Endothelial cell of umbilical vein (primary cell): Measurements from ENCODE around the gene UQCRFS1. TPM values are rescaled to one million over a fixed set of nuclear protein-coding genes. Genes with fewer than 3 reads are reported as not detected.

Experiments
- BruUV-seq: library from RNA; stranded (reverse); fragments of 400-500 nt; replicated peaks from 2 replicates; lab custom pipeline; 2021; lab: Mats Ljungman, UMichigan
- CTCF ChIA-PET: fragments of 300-600, 350-600 bp; sonication (Branson Sonifier 250); formaldehyde crosslinking; loops from one replicate; lab custom pipeline; 2021; ENCODE audit warnings: antibody characterized with exemption, inconsistent platforms; lab: Charles Lee
- POLR2A ChIA-PET: fragments of 300-600, 350-600 bp; sonication (Branson Sonifier 250); formaldehyde crosslinking; loops from one replicate; lab custom pipeline; 2021; ENCODE audit warnings: antibody characterized with exemption, inconsistent platforms; lab: Charles Lee
- DNase-seq: peaks from one replicate; pipeline ENCODE4 v3.0.0-alpha.2; 2011; ENCODE audit warnings: low read depth, low spot score
- FAIRE-seq: peaks from 2 replicates; lab custom pipeline; 2011; peaks lifted over from hg19 to GRCh38; lab: Jason Lieb, UNC
- H2AFZ ChIP-seq: 2 replicates; pipeline ENCODE4 v1.6.0; 2012; ENCODE audit warnings: low read depth, low read length, control low read depth, inconsistent platforms
- H3K27ac ChIP-seq: 2 replicates; pipeline ENCODE4 v1.5.1; 2011; ENCODE audit warnings: low read depth, mild to moderate bottlenecking, control low read depth, low read length, moderate library complexity; ENCODE audit not compliant: insufficient read depth
- H3K27me3 ChIP-seq, 2 experiments: 2 replicates each; pipeline versions ENCODE4 v1.6.0 to v1.6.1; 2011; ENCODE audit warnings: low read length in 2 of 2, mixed read lengths in 1 of 2; ENCODE audit not compliant: control insufficient read depth in 2 of 2, insufficient read depth in 2 of 2
- H3K36me3 ChIP-seq, 2 experiments: 2 replicates in 1 of 2; 3 replicates in 1 of 2; pipeline ENCODE4 v1.5.1; 2011; ENCODE audit warnings: low read length in 2 of 2, mild to moderate bottlenecking in 1 of 2, moderate library complexity in 1 of 2; ENCODE audit not compliant: control insufficient read depth in 2 of 2, insufficient read depth in 2 of 2; ENCODE audit errors: extremely low read depth in 1 of 2
- H3K4me1 ChIP-seq: 3 replicates; pipeline ENCODE4 v1.5.1; 2011; ENCODE audit warnings: mild to moderate bottlenecking, low read length; ENCODE audit not compliant: control insufficient read depth, insufficient read depth; ENCODE audit errors: extremely low read depth
- H3K4me2 ChIP-seq: 2 replicates; pipeline ENCODE4 v1.6.1; 2011; ENCODE audit warnings: low read length, control low read depth, mixed read lengths; ENCODE audit not compliant: insufficient read depth
- H3K4me3 ChIP-seq, 3 experiments: fragments of 200-600 bp in 1 of 3; sonication (generic), shearing (Covaris generic) in 1 of 3; replicated peaks in 1 of 3; 2 replicates each; pipeline ENCODE4 v1.5.1; 2011 to 2016; ENCODE audit warnings: control low read depth in 3 of 3, low read length in 3 of 3, mild to moderate bottlenecking in 2 of 3, inconsistent platforms in 1 of 3, low read depth in 1 of 3, moderate library complexity in 1 of 3; ENCODE audit not compliant: insufficient read depth in 1 of 3
- H3K79me2 ChIP-seq: 2 replicates; pipeline ENCODE4 v1.6.0; 2012; ENCODE audit warnings: low read length, inconsistent platforms; ENCODE audit not compliant: control insufficient read depth, insufficient read depth
- H3K9ac ChIP-seq: replicated peaks from 2 replicates; pipeline ENCODE3; 2011; ENCODE audit warnings: low read length, control low read depth; ENCODE audit not compliant: insufficient read depth; ENCODE audit errors: extremely low read depth
- H3K9me1 ChIP-seq: replicated peaks from 3 replicates; pipeline ENCODE4 v1.6.0; 2011; ENCODE audit warnings: mild to moderate bottlenecking, low read length; ENCODE audit not compliant: control insufficient read depth, insufficient read depth; ENCODE audit errors: extremely low read depth
- H3K9me3 ChIP-seq: replicated peaks from 2 replicates; pipeline ENCODE4 v1.5.1; 2012; ENCODE audit warnings: low read length, inconsistent platforms; ENCODE audit not compliant: control insufficient read depth, insufficient read depth
- H4K20me1 ChIP-seq: replicated peaks from 2 replicates; pipeline ENCODE3; 2011; ENCODE audit warnings: mild to moderate bottlenecking, low read length; ENCODE audit not compliant: control insufficient read depth, insufficient read depth; ENCODE audit errors: extremely low read depth
- EZH2 ChIP-seq: IDR thresholded peaks from 2 replicates; pipeline ENCODE4 v1.6.1; 2012; ENCODE audit warnings: borderline replicate concordance, low read depth, mild to moderate bottlenecking, moderate library complexity, low read length, inconsistent platforms; ENCODE audit not compliant: severe bottlenecking
- FOS ChIP-seq: IDR thresholded peaks from 2 replicates; pipeline ENCODE4 v1.6.1; 2011; ENCODE audit warnings: mild to moderate bottlenecking, low read length, moderate library complexity, borderline replicate concordance; ENCODE audit not compliant: insufficient read depth
- GATA2 ChIP-seq: IDR thresholded peaks from 2 replicates; pipeline ENCODE4 v1.7.0; 2011; ENCODE audit warnings: low read depth, mild to moderate bottlenecking, moderate library complexity, mixed read lengths, low read length; ENCODE audit not compliant: insufficient read length, insufficient read depth
- JUN ChIP-seq: IDR thresholded peaks from 2 replicates; pipeline ENCODE4 v1.6.1; 2011; ENCODE audit warnings: borderline replicate concordance, low read depth; ENCODE audit not compliant: insufficient read length, insufficient read depth
- MYC ChIP-seq: IDR thresholded peaks from one replicate; pipeline ENCODE4 v1.6.1; 2011; ENCODE audit warnings: mild to moderate bottlenecking, low read depth, low read length
- POLR2A ChIP-seq: IDR thresholded peaks from 2 replicates; pipeline ENCODE4 v1.6.1; 2012; ENCODE audit warnings: low read depth, mild to moderate bottlenecking, control low read depth, low read length
- POLR2AphosphoS5 ChIP-seq: IDR thresholded peaks from 2 replicates; pipeline ENCODE4 v1.6.1; 2012; ENCODE audit warnings: low read depth, mild to moderate bottlenecking, control low read depth, low read length, moderate library complexity; ENCODE audit not compliant: insufficient read depth
- dilution Hi-C: fragments of 300-500 bp; cut with MboI; formaldehyde crosslinking; loops from one replicate; pipeline ENCODE4 v1.15.0; 2019; ENCODE audit warnings: low sequenced_read_pairs; ENCODE audit not compliant: extremely low pct_ligation_motif_present
- intact Hi-C: fragments of 100-400 bp; cut with micrococcal nuclease; formaldehyde crosslinking; loops from one replicate; pipeline ENCODE4 v1.10.0; 2022
- polyA plus RNA-seq, 4 experiments: library from polyadenylated mRNA; depleted of rRNA in 3 of 4; stranded (reverse) in 3 of 4; unstranded in 1 of 4; fragments of >200 nt; gene quantifications; 2 replicates each; pipeline versions ENCODE4 v1.2.1 to v1.2.3, GENCODE V29; 2011 to 2012; ENCODE audit warnings: missing spikeins in 1 of 4
- total RNA-seq: library from RNA; stranded (reverse); gene quantifications from 2 replicates; pipeline ENCODE4 v1.2.3, GENCODE V29; 2021
- TF ChIP-seq, protein P1 (sequence below): IDR thresholded peaks from 2 replicates; pipeline ENCODE4 v1.6.1; 2011; ENCODE audit not compliant: insufficient read depth, insufficient read length
- TF ChIP-seq, protein P2 (sequence below), 2 donors: IDR thresholded peaks; 1 replicate in 1 of 2; 2 replicates in 1 of 2; pipeline ENCODE4 v1.5.1; 2011; ENCODE audit warnings: low read length in 2 of 2, mild to moderate bottlenecking in 2 of 2, moderate library complexity in 2 of 2, control low read depth in 1 of 2, inconsistent platforms in 1 of 2, low read depth in 1 of 2; ENCODE audit not compliant: insufficient read depth in 1 of 2; ENCODE audit errors: extremely low read depth in 1 of 2

The UQCRFS1 gene
- total and polyA plus RNA-seq, 2 donors (not counting 3 experiments of a cell fraction or from before 2014, with no cell fraction given): 28.2 to 33.8 TPM

DNA sequence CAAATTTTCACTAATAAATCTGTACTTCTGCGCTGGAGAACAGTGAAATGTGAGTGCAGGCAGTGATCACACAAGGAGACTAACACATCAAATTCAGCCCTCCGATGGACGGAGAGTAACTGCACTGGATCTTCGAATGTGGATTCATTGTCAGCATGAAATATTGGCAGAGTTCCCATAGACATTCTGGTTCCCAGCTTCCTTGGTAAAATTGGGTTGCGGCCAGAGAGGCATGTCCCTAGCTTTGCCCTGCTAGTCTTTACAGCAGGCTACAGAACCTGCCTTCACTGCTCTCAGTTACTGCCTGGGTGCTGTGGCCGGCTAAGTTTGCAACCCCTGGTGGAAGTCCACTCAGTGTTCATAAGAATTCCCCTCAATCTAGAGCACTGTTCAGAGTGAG, 32.3 kb upstream of the UQCRFS1 start:
- H3K4me2 ChIP-seq: no peak overlapping the region
- no peak overlapping the region for H3K9ac ChIP-seq
- H4K20me1 ChIP-seq: no peaks in the 10 kb centered on the region
- no peak for FAIRE-seq
- CTCF ChIA-PET: no interaction called here
- dilution Hi-C loops: no loop called here
- TF ChIP-seq GATA2 (no peak), MYC (no peak), EZH2 (no peak), POLR2AphosphoS5 (no peak), FOS (no peak), POLR2A (no peak), JUN (no peak)
- TF ChIP-seq, protein P1, sequence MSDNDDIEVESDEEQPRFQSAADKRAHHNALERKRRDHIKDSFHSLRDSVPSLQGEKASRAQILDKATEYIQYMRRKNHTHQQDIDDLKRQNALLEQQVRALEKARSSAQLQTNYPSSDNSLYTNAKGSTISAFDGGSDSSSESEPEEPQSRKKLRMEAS: no peak
- TF ChIP-seq, protein P2, sequence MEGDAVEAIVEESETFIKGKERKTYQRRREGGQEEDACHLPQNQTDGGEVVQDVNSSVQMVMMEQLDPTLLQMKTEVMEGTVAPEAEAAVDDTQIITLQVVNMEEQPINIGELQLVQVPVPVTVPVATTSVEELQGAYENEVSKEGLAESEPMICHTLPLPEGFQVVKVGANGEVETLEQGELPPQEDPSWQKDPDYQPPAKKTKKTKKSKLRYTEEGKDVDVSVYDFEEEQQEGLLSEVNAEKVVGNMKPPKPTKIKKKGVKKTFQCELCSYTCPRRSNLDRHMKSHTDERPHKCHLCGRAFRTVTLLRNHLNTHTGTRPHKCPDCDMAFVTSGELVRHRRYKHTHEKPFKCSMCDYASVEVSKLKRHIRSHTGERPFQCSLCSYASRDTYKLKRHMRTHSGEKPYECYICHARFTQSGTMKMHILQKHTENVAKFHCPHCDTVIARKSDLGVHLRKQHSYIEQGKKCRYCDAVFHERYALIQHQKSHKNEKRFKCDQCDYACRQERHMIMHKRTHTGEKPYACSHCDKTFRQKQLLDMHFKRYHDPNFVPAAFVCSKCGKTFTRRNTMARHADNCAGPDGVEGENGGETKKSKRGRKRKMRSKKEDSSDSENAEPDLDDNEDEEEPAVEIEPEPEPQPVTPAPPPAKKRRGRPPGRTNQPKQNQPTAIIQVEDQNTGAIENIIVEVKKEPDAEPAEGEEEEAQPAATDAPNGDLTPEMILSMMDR (IDR thresholded peaks at IDR 0.05; ENCODE audit: extremely low read depth in 1 of 2, insufficient read depth in 1 of 2, low read depth in 1 of 2, low read length in 2 of 2): no peak
- H3K4me1 ChIP-seq: no peaks in the 10 kb centered on the region
- POLR2A ChIA-PET: no interaction called here
- H3K27me3 ChIP-seq: no peaks in the 10 kb centered on the region
- DNase-seq: no peak
- intact Hi-C loops: no loop called here
- H3K79me2 ChIP-seq: no peaks in the 10 kb centered on the region
- no peaks in the 10 kb centered on the region for H3K9me1 ChIP-seq
- no peak overlapping the region for H3K4me3 ChIP-seq
- H3K9me3 ChIP-seq: no peaks in the 10 kb centered on the region
- no peak overlapping the region for H2AFZ ChIP-seq
- H3K36me3 ChIP-seq: no peaks in the 10 kb centered on the region
- BruUV-seq: no TSS peak
- no peak overlapping the region for H3K27ac ChIP-seq
